Activated naive CD4-positive, alpha-beta T cell treated with anti-CD3 and anti-CD28 coated beads, Interleukin-2, amount 50 U/mL, for 72 hours (primary cell): ENCODE results near the gene CDHR5. TPM values are rescaled to one million over a fixed set of nuclear protein-coding genes. Genes with fewer than 3 reads are reported as not detected.
A peak's percentile ranks its signal among the peaks of the same experiment; 100 is the strongest.

Source experiments
- ATAC-seq, 2 donors: fragments of 150-1000 bp; cut with Tn5 transposase; 2 replicates each; pipeline ENCODE4 v1.10.0; 2021; ENCODE audit warnings: mild to moderate bottlenecking in 2 of 2, moderate library complexity in 2 of 2
- DNase-seq, 2 donors: peaks; one replicate each; pipeline ENCODE4 v3.0.0; 2021 to 2022; ENCODE audit warnings: low spot score in 2 of 2
- H3K27ac Mint-ChIP-seq, 2 donors: one replicate each; pipeline ENCODE4 v1.8.0; 2022; ENCODE audit warnings: mild to moderate bottlenecking in 2 of 2, mixed read lengths in 2 of 2
- H3K36me3 Mint-ChIP-seq, 2 donors: one replicate each; pipeline ENCODE4 v1.8.0; 2022; ENCODE audit warnings: mixed read lengths in 2 of 2
- H3K9me3 Mint-ChIP-seq, 2 donors: one replicate each; pipeline ENCODE4 v1.8.0; 2022; ENCODE audit warnings: mixed read lengths in 2 of 2
- total RNA-seq, 2 donors: library from RNA; stranded (reverse); gene quantifications; one replicate each; pipeline ENCODE4 v1.2.3, GENCODE V29; 2022

Gene CDHR5
- total RNA-seq, 2 donors from 2014 or later: not detected

DNA sequence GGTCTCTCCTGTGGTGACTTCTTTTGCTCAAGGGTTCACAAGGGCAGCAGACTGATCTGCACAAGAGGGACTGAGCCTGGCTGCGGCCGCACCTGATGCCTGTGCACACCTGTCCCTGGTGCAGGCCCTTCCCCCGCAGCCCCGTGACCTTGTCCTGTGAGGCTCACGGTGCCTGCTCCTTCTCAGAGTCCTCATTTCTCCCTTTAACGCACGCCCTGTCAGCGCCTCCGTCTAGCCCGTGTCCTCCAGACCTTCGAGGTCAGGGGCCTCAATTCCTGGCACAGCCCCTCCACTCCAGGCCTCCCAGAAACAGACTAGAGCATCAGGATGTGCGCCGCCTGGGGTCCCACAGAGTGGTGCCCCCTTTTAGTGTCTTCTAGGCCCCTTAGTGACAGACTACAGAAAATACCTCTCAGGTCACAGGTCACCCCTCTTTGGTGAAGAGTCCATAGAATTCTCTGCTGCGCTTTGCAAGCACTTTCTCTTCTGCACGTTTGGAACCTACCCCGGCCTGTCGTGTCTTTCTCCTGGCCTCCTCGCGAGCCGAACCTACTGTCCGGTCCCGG, 11.3 kb upstream of the CDHR5 start:
- Mint-ChIP-seq H3K27ac (peak overlapping the region in 1 of 2 donors; percentile 29), H3K9me3 (no peaks in the 10 kb centered on the region), H3K36me3 (peaks cover 0 to 4% of the 10 kb centered on the region in 2 donors)
- DNase-seq: no peak
- ATAC-seq: no peak

DNA sequence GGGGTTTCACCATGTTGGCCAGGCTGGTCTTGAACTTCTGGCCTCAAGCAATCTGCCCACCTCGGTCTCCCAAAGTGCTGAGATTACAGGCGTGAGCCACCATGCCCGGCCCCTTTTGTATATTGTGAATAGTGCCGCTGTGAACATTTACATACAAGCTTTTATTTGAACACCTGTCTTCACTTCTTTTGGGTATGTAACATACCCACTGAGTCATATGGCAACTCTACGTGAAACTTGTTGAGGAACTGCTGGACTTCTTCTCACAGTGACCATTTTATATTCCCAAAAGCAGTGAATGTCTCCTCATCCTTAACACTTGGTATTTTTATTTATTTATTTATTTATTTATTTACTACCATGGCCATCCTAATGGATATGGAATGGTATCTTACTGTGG, 6.1 kb upstream of the CDHR5 start:
- ATAC-seq: no peak
- no peak for DNase-seq
- H3K27ac Mint-ChIP-seq: no peak overlapping the region
- no peaks in the 10 kb centered on the region for H3K9me3 Mint-ChIP-seq
- peaks cover 10 to 12% of the 10 kb centered on the region in 2 donors for H3K36me3 Mint-ChIP-seq

DNA sequence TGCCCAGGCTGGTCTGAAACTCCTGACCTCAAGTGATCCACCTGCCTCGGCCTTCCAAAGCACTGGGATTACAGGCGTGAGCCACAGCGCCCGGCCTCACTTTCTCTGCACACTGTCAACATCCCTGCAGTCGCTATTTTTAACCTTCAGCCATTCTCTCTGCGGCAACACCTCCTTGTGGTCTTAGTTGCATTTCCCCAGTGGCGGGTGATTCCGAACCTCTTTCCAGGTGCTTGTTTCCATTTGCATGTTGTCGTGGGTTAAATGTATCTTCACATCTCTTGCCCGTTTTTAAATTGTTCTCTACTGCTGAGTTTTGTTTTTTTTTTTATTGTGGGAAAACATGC, 4.5 kb upstream of the CDHR5 start:
- DNase-seq: no peak
- peaks cover 10 to 12% of the 10 kb centered on the region in 2 donors for H3K36me3 Mint-ChIP-seq
- ATAC-seq: peak; percentile 39 to 60
- H3K9me3 Mint-ChIP-seq: no peaks in the 10 kb centered on the region
- H3K27ac Mint-ChIP-seq: peak overlapping the region in 1 of 2 donors; percentile 83

DNA sequence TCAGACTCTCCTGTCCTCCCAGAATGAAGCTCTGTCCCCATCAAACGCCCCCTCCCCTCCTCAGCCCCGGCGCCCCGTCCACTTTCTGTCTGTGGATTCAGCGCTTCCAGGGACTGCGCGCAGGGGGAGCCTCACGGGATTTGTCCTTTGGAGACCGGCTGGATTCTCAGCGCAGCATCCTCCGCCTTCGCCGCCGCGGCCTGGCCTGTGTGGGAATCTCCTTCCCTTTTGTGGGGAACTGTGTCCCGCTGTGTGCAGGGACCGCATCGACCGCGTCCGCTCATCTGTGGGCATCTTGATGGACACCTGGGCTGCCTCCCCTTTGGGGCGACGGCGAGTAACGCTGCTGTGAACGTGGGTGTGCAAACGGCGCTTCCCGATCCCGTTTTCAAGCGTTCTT, 3.3 kb upstream of the CDHR5 start:
- H3K36me3 Mint-ChIP-seq: peaks cover 10 to 12% of the 10 kb centered on the region in 2 donors
- DNase-seq (no peak), ATAC-seq (no peak)
- H3K9me3 Mint-ChIP-seq: no peaks in the 10 kb centered on the region
- peak overlapping the region in 1 of 2 donors; percentile 83 for H3K27ac Mint-ChIP-seq

DNA sequence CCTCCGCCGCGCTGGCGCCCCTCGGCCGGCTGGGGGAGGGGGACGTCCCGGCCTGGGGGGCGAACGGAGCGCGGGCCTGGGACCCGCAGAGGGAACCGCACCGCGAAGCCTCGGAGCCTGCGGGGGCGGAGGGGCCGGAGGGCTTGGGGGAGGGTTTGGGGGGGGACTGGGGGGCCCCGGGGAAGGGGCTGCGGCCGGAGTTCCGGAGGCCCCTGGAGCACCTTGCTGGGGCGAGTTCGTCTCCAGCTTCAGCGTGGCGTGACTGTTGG, 2.5 kb upstream of the CDHR5 start:
- peaks cover 10 to 12% of the 10 kb centered on the region in 2 donors for H3K36me3 Mint-ChIP-seq
- DNase-seq (no peak), ATAC-seq (no peak)
- H3K27ac Mint-ChIP-seq: no peak overlapping the region
- H3K9me3 Mint-ChIP-seq: no peaks in the 10 kb centered on the region

DNA sequence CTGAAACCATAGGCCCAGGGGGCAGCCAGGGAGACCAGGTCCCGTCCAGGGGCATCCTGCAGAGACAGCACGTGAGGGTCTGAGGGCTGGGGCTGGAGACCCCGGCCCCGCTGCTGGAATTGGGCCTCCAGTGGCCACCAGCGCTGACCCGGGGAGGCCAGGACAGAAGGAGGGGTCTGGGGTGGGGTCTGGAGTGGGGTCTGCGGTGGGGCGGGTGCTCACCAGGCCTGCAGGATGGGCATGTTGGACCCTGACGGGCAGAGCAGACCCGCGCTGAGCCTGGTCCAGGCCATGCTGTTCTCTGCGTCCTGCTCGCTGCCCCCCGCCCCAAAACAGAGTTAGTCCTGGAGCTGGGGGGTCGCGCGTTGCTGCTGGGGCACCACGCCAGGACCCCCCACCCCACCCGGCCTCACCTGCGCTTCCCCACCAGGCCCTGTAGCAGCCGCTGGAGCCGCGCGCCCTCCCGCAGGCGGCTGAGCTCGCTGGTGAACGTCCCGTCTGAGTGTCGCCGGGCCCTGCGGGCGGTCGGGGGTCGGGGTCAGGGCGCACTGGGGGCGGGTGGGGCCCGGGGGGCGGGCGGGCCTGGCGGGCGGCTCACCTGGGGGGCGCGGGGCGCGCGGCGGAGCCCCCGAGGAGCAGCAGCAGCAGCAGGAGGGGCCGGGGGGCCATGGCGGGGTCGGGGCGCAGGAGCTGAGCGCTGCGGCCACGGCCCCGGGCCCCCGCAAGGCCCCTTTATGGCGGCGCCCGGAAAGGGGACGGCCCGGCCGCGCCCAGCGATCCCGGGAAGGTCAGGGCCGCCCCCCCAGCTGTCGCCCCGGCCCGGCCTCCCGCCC, 1.9 kb upstream of the CDHR5 start, which contains the start of gene SCT:
TSS of gene SCT (minus strand) at position 707 of the 833 bp plus-strand sequence. CDS start at position 669, 38 bp downstream.
- DNase-seq (no peak), ATAC-seq (no peak)
- Mint-ChIP-seq H3K9me3 (no peaks in the 10 kb centered on the region), H3K36me3 (peaks cover 10 to 12% of the 10 kb centered on the region in 2 donors), H3K27ac (peak within 1 kb of the TSS in 1 of 2 donors; percentile 83)

DNA sequence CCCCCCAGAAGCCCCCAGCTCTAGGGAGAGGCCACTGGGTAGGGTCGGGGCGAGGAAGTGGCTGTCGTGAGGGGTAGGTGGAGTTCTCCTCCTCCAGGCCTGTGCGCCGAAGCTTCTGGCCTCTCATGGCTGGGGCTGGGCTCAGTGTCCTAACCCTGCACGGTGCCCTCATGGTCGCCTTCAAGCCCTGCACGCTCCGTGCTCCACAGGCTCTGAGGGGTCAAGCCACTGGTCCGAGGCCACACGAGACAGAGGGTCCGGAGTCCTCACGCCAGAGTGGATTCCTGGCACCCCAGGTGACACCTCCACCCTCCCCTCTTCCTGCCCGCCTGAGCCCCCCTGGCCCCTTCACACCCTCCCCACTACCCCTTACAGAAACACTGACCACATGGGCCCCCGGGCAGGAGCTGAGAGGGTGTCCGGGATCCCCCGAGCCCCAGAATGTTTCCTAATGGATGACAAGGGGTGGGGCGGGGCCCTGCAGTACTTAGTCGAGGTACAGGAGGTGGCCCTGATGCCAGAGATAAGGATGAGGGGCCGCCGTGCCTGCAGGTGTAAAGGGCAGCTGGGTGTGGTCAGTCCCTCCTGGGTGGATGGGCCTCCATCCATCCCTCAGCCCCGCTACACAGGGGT, 997 bp upstream of the CDHR5 start:
- peaks cover 10 to 12% of the 10 kb centered on the region in 2 donors for H3K36me3 Mint-ChIP-seq
- DNase-seq (no peak), ATAC-seq (peak in 1 of 2 donors; percentile 5)
- H3K9me3 Mint-ChIP-seq: no peaks in the 10 kb centered on the region
- no peak overlapping the region for H3K27ac Mint-ChIP-seq

DNA sequence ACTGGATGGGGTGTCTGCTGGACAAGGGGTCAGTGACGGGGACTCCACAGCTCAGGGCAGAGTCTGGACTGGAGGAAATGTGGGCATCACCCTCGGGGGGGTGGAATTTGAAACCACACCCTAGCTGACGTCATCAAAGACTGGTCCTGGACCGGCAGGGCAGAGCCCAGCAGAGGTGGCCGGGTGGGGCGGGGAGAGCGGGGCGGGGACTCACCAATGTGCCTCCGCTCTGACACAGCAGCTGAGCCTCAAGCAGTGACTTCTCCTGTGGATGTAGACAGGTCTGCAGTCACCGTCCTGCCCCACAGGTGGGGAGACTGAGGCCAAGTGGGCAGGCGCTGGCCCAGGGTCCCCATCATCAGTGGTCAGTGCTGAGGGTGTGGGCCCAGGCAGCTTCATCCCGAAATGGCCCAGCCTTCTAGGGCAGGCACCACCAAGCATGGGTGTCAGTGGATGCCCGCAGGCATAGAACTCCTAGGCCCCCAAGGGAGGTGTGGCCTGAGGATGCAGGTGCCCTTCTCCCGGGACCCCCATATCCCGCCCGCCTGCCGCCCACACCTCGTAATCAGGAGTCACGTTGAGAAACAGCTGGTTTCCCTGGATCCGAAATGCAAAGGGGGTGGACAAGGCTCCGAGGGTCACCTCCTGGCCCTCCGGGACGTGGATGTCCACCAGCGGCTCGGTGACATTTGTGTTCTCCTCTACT, 603 bp downstream of the CDHR5 start:
- ATAC-seq: no peak
- Mint-ChIP-seq H3K36me3 (peaks cover 10 to 12% of the 10 kb centered on the region in 2 donors), H3K27ac (no peak overlapping the region)

DNA sequence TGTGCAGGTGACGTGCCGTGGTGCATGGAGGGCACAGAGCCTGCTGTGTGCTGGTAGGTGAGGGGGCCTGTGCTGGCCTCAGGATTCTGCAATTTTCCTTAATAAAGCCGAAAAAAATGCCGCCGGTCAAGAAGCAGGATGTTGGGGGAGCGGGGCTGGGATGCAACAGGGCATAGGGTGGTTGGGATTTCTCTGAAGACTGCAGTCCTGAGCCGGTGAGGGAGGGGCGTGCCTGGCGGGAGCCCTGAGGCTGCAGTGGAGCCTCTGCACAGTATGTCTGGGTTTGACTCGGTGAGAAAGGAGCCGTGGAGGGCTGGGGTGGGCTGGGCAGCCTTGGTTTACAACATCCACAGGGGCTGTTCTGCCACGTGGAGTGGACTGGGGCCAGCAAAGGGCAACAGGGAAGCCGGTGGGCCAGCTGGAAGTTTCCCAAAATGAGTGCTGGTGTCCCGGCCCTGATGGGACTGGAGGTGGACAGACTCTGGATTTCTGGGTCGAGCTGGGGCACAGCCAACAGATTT, 1.3 kb downstream of the CDHR5 start:
- DNase-seq: no peak
- Mint-ChIP-seq H3K27ac (peak overlapping the region in 1 of 2 donors; percentile 82), H3K36me3 (peaks cover 8 to 10% of the 10 kb centered on the region in 2 donors), H3K9me3 (no peaks in the 10 kb centered on the region)
- ATAC-seq: no peak

More for the DNA sequence above, 603 bp downstream of the CDHR5 start:
- H3K9me3 Mint-ChIP-seq: no peaks in the 10 kb centered on the region
- no peak for DNase-seq

DNA sequence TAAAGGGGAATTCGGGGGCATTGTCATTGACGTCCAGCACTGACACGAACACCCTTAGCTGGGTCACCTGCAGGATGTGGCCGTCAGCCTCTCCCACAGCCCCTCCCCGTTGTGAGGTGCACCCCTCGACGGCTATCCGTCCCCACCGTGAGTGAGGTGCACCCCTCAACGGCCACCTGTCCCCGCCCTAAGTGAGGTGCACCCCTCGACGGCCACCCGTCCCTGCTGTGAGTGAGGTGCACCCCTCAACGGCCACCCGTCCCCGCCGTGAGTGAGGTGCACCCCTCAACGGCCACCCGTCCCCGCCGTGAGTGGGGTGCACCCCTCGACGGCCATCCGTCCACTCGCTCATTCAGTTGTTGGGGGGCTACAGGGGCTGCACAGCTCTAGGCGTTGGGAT, 2.9 kb downstream of the CDHR5 start:
- H3K27ac Mint-ChIP-seq: no peak overlapping the region
- DNase-seq (no peak), ATAC-seq (no peak)
- no peaks in the 10 kb centered on the region for H3K36me3 Mint-ChIP-seq
- no peaks in the 10 kb centered on the region for H3K9me3 Mint-ChIP-seq

DNA sequence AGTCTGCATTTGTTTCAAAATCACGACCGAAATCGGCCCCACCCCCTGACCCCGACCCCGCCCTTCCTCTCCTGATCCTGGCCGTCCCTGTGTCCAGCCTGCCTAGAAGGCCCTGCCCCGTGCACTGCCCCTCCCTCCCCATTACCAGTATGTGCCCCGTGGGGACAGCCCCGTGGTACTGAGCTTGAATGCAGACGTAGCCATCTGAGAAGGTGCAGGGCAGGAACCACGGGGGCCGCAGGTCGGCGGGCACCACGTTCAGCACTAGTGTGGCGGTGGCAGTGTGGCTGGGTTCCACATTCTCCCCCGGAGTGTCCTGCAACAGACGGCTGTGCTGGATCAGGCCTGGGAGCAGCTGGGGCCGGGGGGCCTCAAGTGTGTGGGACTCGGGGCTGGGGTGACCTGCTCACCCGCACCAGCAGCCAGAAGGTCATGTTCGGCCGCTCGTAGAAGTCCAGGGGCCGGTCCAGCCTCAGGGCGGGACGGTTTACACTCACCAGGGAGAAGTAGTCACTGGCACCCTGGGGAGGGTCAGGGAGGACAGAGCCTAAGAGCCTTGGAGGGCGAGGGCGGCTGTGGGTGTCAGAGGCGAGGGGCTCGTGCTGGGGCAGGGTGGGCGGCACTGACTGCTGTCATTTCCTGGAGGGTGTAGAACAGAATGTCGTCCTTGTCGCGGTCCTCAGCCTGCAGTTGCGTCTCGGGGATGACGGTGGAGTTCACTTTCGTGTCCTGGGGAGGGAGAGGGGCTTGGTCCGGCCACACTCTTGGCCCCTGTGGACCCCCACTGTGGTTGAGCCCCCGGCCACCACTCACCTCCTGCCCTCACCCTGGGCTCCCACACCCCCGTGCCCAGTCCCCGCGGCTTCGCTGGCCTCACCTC, 3.6 kb downstream of the CDHR5 start:
- ATAC-seq (no peak), DNase-seq (no peak)
- Mint-ChIP-seq H3K36me3 (no peaks in the 10 kb centered on the region), H3K27ac (no peak overlapping the region), H3K9me3 (no peaks in the 10 kb centered on the region)

DNA sequence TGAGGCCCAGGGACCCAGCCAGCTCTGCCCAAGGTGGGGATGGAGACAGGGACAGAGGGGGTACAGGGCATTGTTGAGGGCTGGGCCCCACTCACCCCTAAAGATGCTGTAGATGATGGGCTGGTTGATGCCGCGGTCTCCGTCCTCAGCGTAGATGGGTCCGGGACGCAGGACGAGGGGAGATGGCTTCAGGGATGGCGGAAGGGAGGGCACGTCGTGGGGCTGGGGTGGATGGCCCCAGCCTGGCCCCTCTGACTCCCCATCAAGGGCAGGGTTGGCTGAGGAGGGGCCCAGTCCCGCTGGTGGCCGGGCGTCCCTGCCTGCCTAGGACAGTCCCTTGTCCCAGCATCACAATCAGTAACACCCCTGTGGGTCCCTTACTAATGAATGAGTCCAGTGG, 4.6 kb downstream of the CDHR5 start:
- Mint-ChIP-seq H3K9me3 (no peaks in the 10 kb centered on the region), H3K36me3 (no peaks in the 10 kb centered on the region), H3K27ac (no peak overlapping the region)
- DNase-seq (no peak), ATAC-seq (no peak)

DNA sequence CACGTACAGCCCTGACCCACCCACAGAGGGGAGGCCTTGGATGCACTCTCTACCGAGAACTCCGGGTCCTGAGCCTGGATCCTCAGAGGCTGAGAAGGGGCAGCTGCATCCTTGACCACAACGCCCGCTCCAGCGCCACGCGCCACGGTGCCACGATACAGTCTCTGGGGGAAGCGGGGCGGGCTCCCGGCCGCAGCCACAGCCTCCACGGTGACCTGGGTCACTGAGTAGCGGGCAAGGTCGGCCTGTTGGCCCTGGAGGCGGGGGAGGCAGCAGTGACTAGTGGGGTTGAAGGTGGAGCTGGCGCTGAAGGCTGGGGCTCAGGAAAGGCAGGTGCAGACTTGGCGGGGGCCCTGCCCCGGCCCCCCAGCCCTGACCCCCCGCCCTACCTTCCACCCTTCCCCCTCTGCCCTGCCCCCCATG, 5.1 kb downstream of the CDHR5 start:
- H3K9me3 Mint-ChIP-seq: no peaks in the 10 kb centered on the region
- DNase-seq (no peak), ATAC-seq (no peak)
- H3K27ac Mint-ChIP-seq: no peak overlapping the region
- peaks cover 0 to 1% of the 10 kb centered on the region in 2 donors for H3K36me3 Mint-ChIP-seq

DNA sequence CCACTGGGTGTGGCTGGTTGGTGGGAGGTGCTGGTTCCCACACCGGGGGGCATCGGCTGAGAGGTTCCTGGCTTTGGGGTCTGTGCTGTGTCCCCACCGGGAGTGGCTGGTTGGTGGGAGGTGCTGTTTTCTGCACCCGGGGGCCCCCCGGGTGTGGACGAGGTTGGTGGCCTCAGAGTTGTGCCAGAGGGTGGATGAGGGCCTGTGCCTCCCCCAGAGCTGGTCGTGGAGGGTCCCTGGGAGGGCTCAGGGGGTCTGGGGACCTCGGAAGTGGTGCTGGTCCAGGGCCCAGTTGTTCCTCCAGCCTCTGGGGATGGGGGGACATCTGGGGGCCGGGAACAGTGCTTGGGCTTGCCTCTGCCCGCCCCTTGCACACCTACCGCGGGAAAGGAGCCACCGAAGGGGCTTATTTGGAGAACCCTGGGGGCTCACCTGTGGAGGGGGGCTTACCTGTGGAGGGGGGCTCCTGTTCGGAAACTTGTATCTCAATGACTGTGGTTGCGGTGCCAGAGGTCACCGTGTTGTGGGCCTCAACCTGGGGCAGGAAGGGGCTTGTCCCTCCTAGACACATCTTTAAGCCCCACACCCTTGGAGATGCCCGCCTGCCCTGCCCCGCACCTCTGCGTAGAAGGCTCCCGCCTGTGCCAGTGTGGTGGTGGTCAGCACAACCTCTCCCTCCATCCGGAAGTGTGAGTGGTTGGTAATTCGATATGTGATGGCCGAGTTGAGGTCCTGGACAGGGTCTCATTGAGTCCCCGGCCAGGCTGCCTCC, 5.7 kb downstream of the CDHR5 start:
- no peaks in the 10 kb centered on the region for H3K9me3 Mint-ChIP-seq
- no peak for DNase-seq

DNA sequence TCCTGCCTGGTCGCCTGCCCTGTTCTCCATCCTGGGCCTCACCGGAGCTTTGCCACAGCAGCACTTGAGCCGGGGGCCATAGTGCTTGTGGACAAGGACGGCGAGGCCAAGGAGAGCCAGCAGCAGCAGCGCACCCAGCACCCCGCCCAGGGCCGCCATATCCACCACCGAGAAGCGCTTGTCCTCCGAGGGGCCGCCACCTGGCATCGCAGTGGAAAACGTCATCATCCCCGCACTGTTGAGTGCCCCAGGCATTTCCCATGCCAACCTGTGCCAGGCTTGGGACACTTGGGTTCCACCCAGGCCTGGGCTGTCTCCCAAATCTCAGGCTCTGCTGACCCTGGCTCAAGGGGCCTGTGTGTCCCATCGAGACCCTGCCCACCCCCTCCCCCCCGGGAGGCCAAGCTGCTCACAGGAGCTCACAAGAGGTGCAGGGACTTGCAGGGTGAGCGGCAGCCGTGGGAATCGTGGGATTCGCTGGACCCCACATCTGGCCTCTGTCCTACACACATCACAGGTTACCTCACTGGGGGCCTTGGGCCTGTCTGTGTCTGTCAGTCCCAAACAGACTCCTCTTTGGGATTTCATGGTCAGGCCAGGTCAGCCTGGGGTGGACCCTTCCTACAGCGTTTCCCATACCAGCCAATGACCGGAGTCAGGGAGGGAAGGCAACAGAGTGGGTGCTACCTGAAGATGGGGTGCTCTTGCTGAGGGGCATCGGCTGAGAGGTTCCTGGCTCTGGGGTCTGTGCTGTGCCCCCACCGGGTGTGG, 6.7 kb downstream of the CDHR5 start:
- DNase-seq (no peak), ATAC-seq (no peak)
- no peaks in the 10 kb centered on the region for H3K9me3 Mint-ChIP-seq
- peak overlapping the region in 1 of 2 donors; percentile 29 for H3K27ac Mint-ChIP-seq
- H3K36me3 Mint-ChIP-seq: peaks cover 0 to 8% of the 10 kb centered on the region in 2 donors

More for the DNA sequence above, 5.7 kb downstream of the CDHR5 start:
- no peak for ATAC-seq
- no peak overlapping the region for H3K27ac Mint-ChIP-seq
- H3K36me3 Mint-ChIP-seq: peaks cover 0 to 7% of the 10 kb centered on the region in 2 donors
